Thoracic aorta (tissue), 2 donors: ENCODE measurements around the gene RAB20. TPM values are rescaled to one million over a fixed set of nuclear protein-coding genes. Genes with fewer than 3 reads are reported as not detected.

ENCODE experiments used
- ATAC-seq: fragments of 150-250 bp; one replicate; pipeline ENCODE4 v1.8.0; 2017; ENCODE audit warnings: low read depth; ENCODE audit not compliant: insufficient number of reproducible peaks, low FRiP score
- DNase-seq: peaks from one replicate; pipeline ENCODE4 v3.0.0-alpha.2; 2020; ENCODE audit warnings: low spot score
- H3K27ac ChIP-seq, 2 donors: fragments of 200-600 bp; sonication (generic); 1 replicate in 1 of 2; 2 replicates in 1 of 2; pipeline ENCODE4 v1.5.1; 2016; ENCODE audit warnings: mild to moderate bottlenecking in 2 of 2, moderate library complexity in 2 of 2
- H3K27me3 ChIP-seq: fragments of 200-600 bp; sonication (generic); replicated peaks from 2 replicates; pipeline ENCODE4 v1.6.0; 2016; ENCODE audit warnings: mild to moderate bottlenecking; ENCODE audit not compliant: insufficient read depth
- H3K36me3 ChIP-seq: fragments of 200-600 bp; sonication (generic); one replicate; pipeline ENCODE4 v1.5.1; 2016
- H3K4me1 ChIP-seq, 2 donors: fragments of 200-600 bp; sonication (generic); 1 replicate in 1 of 2; 2 replicates in 1 of 2; pipeline versions ENCODE4 v1.5.1 to v1.6.0; 2016; ENCODE audit warnings: low read depth in 2 of 2, mild to moderate bottlenecking in 1 of 2; ENCODE audit not compliant: control insufficient read depth in 1 of 2
- H3K4me3 ChIP-seq: fragments of 200-600 bp; sonication (generic); 2 replicates; pipeline ENCODE4 v1.5.1; 2016; ENCODE audit warnings: mild to moderate bottlenecking
- H3K9me3 ChIP-seq: fragments of 200-600 bp; sonication (generic); 2 replicates; pipeline ENCODE4 v1.5.1; 2016
- total RNA-seq, 2 donors: library from RNA; depleted of rRNA; stranded (reverse); fragments of >200 nt; gene quantifications; one replicate each; pipeline versions ENCODE4 v1.1.0 to v1.2.3, GENCODE V29; 2016
- TF ChIP-seq, protein P1 (sequence below): fragments of 200-600 bp; sonication (generic); IDR thresholded peaks from one replicate; pipeline ENCODE4 v1.5.1; 2019; ENCODE audit warnings: antibody characterized with exemption

The RAB20 gene
- total RNA-seq, 2 donors from 2014 or later: 22.6 to 34.5 TPM

DNA sequence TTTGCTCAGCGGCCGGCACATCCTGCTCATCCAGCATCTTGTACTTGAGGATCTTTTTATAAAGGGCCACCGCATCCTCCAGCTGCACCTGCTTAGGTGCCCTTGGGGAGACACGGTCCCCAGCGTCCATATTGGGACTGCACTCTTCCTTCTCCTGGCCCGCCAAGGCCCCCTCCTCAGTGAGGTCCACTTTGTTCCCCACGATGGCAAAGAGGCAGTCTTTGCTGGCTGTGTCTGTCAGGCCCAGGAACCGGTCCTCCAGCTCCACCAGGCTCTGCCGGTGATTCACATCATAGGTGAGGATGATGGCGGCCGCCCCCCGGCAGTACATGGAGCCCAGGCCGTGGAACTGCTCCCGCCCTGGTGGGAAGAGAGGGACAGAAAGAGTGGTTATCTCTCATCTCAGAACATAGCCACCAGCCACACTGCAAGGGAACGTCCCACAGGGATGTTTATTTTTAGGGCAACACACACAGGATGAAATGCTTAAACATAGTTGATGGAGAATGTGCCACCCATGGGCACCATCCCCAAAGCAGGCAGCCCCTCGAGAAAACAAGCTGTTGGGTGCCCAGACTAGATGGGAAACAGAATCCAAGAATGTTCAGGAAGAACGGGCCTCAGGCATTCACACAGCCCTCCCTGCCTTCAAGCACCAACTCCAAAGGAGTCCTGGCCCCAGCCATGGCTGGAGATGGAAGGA is 37.5 kb downstream of the RAB20 start:
- H3K4me3 ChIP-seq: no peak overlapping the region
- ATAC-seq: no peak
- no peaks in the 10 kb centered on the region for H3K9me3 ChIP-seq
- no peak for DNase-seq
- peaks cover 64 to 99% of the 10 kb centered on the region in 2 donors for H3K4me1 ChIP-seq
- no peaks in the 10 kb centered on the region for H3K27me3 ChIP-seq
- H3K27ac ChIP-seq: peak overlapping the region; percentile 84 to 88
- TF ChIP-seq, protein P1, sequence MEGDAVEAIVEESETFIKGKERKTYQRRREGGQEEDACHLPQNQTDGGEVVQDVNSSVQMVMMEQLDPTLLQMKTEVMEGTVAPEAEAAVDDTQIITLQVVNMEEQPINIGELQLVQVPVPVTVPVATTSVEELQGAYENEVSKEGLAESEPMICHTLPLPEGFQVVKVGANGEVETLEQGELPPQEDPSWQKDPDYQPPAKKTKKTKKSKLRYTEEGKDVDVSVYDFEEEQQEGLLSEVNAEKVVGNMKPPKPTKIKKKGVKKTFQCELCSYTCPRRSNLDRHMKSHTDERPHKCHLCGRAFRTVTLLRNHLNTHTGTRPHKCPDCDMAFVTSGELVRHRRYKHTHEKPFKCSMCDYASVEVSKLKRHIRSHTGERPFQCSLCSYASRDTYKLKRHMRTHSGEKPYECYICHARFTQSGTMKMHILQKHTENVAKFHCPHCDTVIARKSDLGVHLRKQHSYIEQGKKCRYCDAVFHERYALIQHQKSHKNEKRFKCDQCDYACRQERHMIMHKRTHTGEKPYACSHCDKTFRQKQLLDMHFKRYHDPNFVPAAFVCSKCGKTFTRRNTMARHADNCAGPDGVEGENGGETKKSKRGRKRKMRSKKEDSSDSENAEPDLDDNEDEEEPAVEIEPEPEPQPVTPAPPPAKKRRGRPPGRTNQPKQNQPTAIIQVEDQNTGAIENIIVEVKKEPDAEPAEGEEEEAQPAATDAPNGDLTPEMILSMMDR: no peak
- H3K36me3 ChIP-seq: no peaks in the 10 kb centered on the region

DNA sequence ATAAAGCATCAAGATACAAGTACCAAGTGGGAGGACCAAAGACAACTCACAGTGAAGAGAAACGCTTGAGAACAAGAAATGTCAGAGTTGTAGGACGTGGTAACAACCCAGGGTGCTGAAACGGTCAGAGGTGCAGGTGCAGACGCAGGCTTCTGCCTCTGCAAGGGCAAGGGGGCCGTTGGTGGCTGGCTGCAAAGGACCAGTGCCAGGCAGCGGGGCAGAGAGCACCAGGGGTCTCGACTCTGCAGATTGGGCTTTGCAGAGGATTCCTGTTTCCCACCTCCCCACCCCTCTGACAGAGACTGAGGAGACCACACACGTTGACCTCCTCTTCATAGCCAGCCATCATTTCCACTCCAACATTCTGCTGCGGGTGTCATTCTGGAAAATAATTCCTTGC is 38.3 kb downstream of the RAB20 start:
- Histone ChIP-seq H3K27me3 (no peaks in the 10 kb centered on the region), H3K4me3 (no peak overlapping the region), H3K36me3 (no peaks in the 10 kb centered on the region), H3K4me1 (peaks cover 59 to 98% of the 10 kb centered on the region in 2 donors), H3K27ac (peak overlapping the region; percentile 84 to 88), H3K9me3 (no peaks in the 10 kb centered on the region)
- DNase-seq: no peak
- TF ChIP-seq, protein P1: no peak
- no peak for ATAC-seq

DNA sequence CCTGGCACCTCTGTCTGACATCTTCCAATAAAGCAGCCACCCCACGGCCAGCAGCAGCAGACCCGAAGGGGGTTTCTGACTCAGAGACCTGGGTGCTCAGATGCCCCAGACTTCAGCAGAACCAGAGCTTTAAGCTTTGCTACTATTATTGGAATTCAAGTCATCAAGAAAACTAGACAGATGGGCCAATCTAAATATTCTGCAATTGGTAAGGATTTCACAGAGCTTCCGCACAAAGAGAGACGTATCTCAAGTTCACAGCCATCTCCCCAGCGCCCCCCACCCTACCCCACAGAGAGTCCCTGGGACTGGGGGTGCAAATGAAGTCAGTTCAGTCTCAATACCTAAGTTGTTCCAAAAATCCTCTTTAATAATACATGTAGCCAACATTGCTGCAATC is 38.8 kb downstream of the RAB20 start:
- Histone ChIP-seq H3K36me3 (no peaks in the 10 kb centered on the region), H3K9me3 (no peaks in the 10 kb centered on the region), H3K4me1 (peaks cover 56 to 98% of the 10 kb centered on the region in 2 donors), H3K27ac (peak overlapping the region; percentile 84 to 88), H3K27me3 (no peaks in the 10 kb centered on the region), H3K4me3 (peak overlapping the region; percentile 7)
- TF ChIP-seq, protein P1: no peak
- DNase-seq (no peak), ATAC-seq (no peak)

GRCh38 chr13:110521946-110522345 is 39.6 kb downstream of the RAB20 start:
- no peak for DNase-seq
- H3K4me1 ChIP-seq: peaks cover 57 to 98% of the 10 kb centered on the region in 2 donors
- ATAC-seq: no peak

GRCh38 chr13:110521296-110521680 is 40.2 kb downstream of the RAB20 start:
- TF ChIP-seq, protein P1: no peak
- H3K27ac ChIP-seq: peak overlapping the region; percentile 84 to 88
- DNase-seq (no peak), ATAC-seq (no peak)
- no peaks in the 10 kb centered on the region for H3K36me3 ChIP-seq
- H3K27me3 ChIP-seq: no peaks in the 10 kb centered on the region
- peak overlapping the region; percentile 37 for H3K4me3 ChIP-seq
- H3K4me1 ChIP-seq: peaks cover 55 to 93% of the 10 kb centered on the region in 2 donors
- H3K9me3 ChIP-seq: no peaks in the 10 kb centered on the region

More at GRCh38 chr13:110521946-110522345, 39.6 kb downstream of the RAB20 start:
- Histone ChIP-seq H3K36me3 (no peaks in the 10 kb centered on the region), H3K9me3 (no peaks in the 10 kb centered on the region), H3K4me3 (no peak overlapping the region), H3K27me3 (no peaks in the 10 kb centered on the region), H3K27ac (peak overlapping the region; percentile 84 to 88)
- TF ChIP-seq, protein P1: no peak
